BLaER1 treated with 17β-estradiol and CSF1 and Interleukin-3, amounts not matched to agents 10 nM and 100 nM (cell line): Measurements from ENCODE around the gene SOX2.

Experiments
- H3K27ac ChIP-seq, 11 experiments: shearing (Covaris generic); formaldehyde crosslinking; 2 replicates each; pipeline ENCODE4 v1.8.1; 2022
- H3K27me3 ChIP-seq, 11 experiments: shearing (Covaris generic); formaldehyde crosslinking; 2 replicates each; pipeline ENCODE4 v1.8.1; 2022
- H3K36me3 ChIP-seq, 11 experiments: shearing (Covaris generic); formaldehyde crosslinking; 2 replicates each; pipeline ENCODE4 v1.8.1; 2022
- H3K4me1 ChIP-seq, 10 experiments: shearing (Covaris generic); formaldehyde crosslinking; 2 replicates each; pipeline ENCODE4 v1.8.1; 2022
- H3K4me2 ChIP-seq, 11 experiments: shearing (Covaris generic); formaldehyde crosslinking; 2 replicates each; pipeline ENCODE4 v1.8.1; 2022
- H3K4me3 ChIP-seq, 10 experiments: shearing (Covaris generic); formaldehyde crosslinking; 2 replicates each; pipeline ENCODE4 v1.8.1; 2022
- H3K9ac ChIP-seq, 11 experiments: shearing (Covaris generic); formaldehyde crosslinking; 2 replicates each; pipeline ENCODE4 v1.8.1; 2022
- H3K9me3 ChIP-seq, 11 experiments: shearing (Covaris generic); formaldehyde crosslinking; replicated peaks in 1 of 11; 2 replicates each; pipeline ENCODE4 v1.8.1; 2022
- H4K20me1 ChIP-seq, 11 experiments: shearing (Covaris generic); formaldehyde crosslinking; 2 replicates each; pipeline ENCODE4 v1.8.1; 2022
- Cebpa-rat ChIP-seq, 11 experiments: shearing (Covaris generic); IDR thresholded peaks; 2 replicates each; pipeline ENCODE4 v1.8.1; 2022

The SOX2 gene

DNA sequence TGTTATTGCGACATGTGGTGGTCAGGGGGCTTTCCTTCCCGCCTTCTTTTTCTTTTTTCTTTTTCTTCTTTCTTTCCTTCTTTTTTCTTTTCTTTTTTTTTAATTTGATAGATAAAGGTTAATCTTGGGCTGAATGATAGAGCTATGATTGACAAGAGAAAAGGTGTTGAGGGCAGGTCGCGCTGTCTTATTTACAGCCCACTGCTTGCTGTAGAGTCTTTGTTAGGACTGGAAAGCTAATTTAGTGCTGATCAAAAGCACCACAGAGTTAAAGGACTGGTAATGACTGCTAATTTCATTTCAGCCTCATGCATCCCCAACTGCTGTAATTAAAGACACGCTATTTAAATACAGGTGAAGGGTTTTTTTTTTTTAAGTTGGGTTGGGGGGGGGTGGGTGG is 10.6 kb upstream of the SOX2 start:
- Histone ChIP-seq H3K27ac (no peak overlapping the region), H3K4me2 (peak overlapping the region; percentile 56 to 85 (median 71); a peak in 21 of 22 replicates), H3K9ac (no peak overlapping the region), H4K20me1 (peaks cover 0 to 47% (median 16%) of the 10 kb centered on the region in 11 experiments; a peak in 13 of 22 replicates), H3K4me3 (peak overlapping the region in 4 of 10 experiments; percentile 34 to 56 (median 46); a peak in 2 of 20 replicates), H3K36me3 (no peaks in the 10 kb centered on the region), H3K4me1 (peaks cover 0 to 17% (median 5%) of the 10 kb centered on the region in 10 experiments; a peak in 8 of 20 replicates), H3K9me3 (peaks cover 2 to 22% (median 15%) of the 10 kb centered on the region in 11 experiments; a peak in 19 of 22 replicates), H3K27me3 (peaks cover 88 to 100% (median 100%) of the 10 kb centered on the region in 11 experiments)
- peak in 1 of 11 experiments; percentile 52; a peak in 1 of 22 replicates for TF ChIP-seq Cebpa-rat (IDR thresholded peaks at IDR 0.05)

DNA sequence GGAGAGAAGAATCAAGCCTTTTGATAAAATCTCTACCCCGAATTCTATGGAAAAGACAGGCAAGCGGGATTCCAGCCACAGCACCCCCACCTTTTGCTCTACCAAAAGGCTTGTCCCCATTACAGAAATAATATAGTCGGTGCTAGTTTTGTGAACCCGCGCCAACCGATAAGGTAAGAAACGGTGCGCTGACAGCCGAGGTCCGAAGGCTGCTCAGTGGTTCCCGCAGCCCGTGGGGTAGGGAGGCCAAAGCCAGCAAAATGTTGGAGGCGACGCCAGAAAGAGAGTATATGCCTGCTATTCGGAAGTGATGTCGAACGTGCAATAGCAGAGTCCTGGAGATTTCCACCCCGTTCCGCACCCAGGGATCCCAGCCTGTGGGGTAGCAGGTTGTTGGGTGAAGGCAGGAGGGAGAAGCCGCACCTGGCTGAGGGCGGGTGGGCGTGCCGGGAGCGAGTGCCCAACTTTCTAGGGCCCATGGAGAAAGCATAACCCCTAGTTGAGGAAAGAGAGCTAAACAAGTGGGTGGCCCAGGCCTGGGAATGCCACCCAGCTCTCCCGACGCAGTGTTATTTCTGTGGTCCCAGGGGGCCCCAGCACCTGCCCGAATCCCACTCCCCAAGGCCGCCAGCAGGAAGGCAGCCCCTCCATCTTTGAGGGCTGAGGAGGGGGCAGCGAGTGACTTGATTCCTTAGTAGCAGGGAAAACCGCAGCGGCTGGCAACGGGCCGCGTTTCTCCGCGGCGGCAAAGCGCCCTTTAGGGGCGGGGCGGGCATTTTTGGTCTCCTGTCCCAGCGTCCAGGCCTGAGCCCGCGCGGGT is 7.9 kb upstream of the SOX2 start:
- no peak for TF ChIP-seq Cebpa-rat (IDR thresholded peaks at IDR 0.05)
- Histone ChIP-seq H3K4me3 (peak overlapping the region in 1 of 10 experiments; percentile 31; a peak in 1 of 20 replicates), H3K27ac (no peak overlapping the region), H3K36me3 (no peaks in the 10 kb centered on the region), H4K20me1 (peaks cover 0 to 68% (median 16%) of the 10 kb centered on the region in 11 experiments; a peak in 13 of 22 replicates), H3K4me2 (peak overlapping the region in 3 of 11 experiments; percentile 21 to 34 (median 23); a peak in 3 of 22 replicates), H3K4me1 (peaks cover 0 to 17% (median 5%) of the 10 kb centered on the region in 10 experiments; a peak in 8 of 20 replicates), H3K9me3 (peaks cover 0 to 16% (median 8%) of the 10 kb centered on the region in 11 experiments; a peak in 12 of 22 replicates), H3K27me3 (peaks cover 97 to 100% (median 100%) of the 10 kb centered on the region in 11 experiments), H3K9ac (no peak overlapping the region)

DNA sequence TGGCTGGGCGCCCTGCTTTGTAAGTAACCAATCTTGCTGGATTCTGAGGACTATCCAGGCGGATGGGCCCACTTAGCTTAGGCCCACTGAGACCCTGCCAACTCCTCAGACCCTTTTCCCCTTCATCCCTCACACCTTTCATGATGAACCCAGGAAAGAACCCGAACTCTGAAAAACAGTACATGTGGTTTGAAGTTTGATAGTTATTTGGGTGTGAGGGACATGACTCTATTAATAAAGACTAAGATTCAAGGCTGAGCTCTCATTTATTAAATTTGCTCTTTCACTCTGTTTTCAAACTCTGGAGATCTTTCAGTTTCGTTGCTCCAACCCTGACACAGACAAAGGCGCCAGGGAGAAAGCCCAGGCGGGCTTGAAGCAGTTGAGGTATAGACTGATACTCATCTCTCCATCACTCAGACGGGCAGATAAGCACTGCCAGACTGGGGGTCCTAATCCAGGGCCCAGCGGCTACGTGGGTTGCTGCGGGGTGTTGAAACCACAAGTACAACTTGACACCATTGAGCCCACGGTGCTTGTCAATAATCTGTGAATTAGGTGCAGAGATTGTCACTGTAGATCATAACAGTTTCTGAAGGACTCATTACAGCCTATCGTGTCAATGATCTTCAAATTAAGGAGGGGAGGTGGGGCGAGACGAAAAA is 7.2 kb upstream of the SOX2 start:
- peaks cover 96 to 100% (median 100%) of the 10 kb centered on the region in 11 experiments for H3K27me3 ChIP-seq
- H3K4me2 ChIP-seq, result peak overlapping the region in 3 of 11 experiments; percentile 21 to 58 (median 34); a peak in 5 of 22 replicates
- peak overlapping the region in 3 of 10 experiments; percentile 1 to 31 (median 20); a peak in 3 of 20 replicates for H3K4me3 ChIP-seq
- H3K36me3 ChIP-seq, result no peaks in the 10 kb centered on the region
- peaks cover 0 to 72% (median 16%) of the 10 kb centered on the region in 11 experiments; a peak in 13 of 22 replicates for H4K20me1 ChIP-seq
- peaks cover 0 to 16% (median 8%) of the 10 kb centered on the region in 11 experiments; a peak in 12 of 22 replicates for H3K9me3 ChIP-seq
- no peak for TF ChIP-seq Cebpa-rat (IDR thresholded peaks at IDR 0.05)
- no peak overlapping the region for H3K9ac ChIP-seq
- H3K4me1 ChIP-seq, result peaks cover 0 to 17% (median 5%) of the 10 kb centered on the region in 10 experiments; a peak in 8 of 20 replicates
- no peak overlapping the region for H3K27ac ChIP-seq

DNA sequence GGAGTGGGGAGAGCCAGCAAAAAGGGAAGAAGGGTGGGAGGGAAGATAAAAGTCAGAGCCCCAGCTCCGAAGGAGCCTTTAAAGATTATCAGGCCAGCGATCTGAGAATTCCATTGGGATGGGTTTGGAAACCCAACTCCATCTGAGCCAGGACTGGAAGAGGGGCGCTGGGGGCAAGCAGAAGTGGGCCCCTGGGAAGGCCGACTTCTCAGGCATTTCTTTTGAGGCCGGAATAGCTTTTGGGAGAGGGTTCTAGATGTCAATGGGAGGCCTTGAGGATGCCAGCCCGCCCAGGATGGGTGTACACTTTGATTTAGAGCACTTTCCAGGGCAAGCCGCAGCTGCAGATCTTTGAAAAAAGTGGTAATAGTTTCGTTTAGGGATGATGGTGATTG is 6.6 kb upstream of the SOX2 start:
- Histone ChIP-seq H3K27me3 (peaks cover 96 to 100% (median 100%) of the 10 kb centered on the region in 11 experiments), H3K36me3 (no peaks in the 10 kb centered on the region), H3K27ac (no peak overlapping the region), H3K9ac (no peak overlapping the region), H3K4me2 (peak overlapping the region in 1 of 11 experiments; percentile 58; a peak in 2 of 22 replicates), H3K4me3 (peak overlapping the region in 1 of 10 experiments; percentile 1; a peak in 1 of 20 replicates), H3K4me1 (peaks cover 0 to 17% (median 5%) of the 10 kb centered on the region in 10 experiments; a peak in 8 of 20 replicates), H3K9me3 (peaks cover 0 to 16% (median 8%) of the 10 kb centered on the region in 11 experiments; a peak in 12 of 22 replicates), H4K20me1 (peaks cover 0 to 77% (median 16%) of the 10 kb centered on the region in 11 experiments; a peak in 13 of 22 replicates)
- TF ChIP-seq Cebpa-rat (IDR thresholded peaks at IDR 0.05), result no peak

DNA sequence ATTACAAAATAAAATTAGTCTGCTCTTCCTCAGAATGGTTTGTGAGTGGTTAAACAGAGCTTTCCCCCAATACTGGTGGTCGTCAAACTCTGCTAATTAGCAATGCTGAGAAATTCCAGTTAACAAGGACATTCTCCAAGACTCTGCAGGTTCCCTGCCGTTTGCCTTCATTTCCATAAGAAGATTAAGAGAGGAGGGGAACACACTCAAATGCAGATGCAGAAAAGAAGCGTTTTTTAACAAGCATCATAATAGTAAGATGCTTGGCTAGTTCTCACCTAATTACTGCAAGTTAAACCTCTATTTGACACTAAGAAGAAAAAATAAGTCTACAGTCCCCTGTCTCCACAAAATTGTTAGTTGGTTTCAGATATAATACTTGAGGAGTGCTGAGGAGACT is 3.7 kb upstream of the SOX2 start:
- H3K9ac ChIP-seq, result no peak overlapping the region
- peaks cover 8 to 22% (median 19%) of the 10 kb centered on the region in 11 experiments; a peak in 21 of 22 replicates for H3K9me3 ChIP-seq
- H3K4me3 ChIP-seq, result no peak overlapping the region
- no peak overlapping the region for H3K4me2 ChIP-seq
- no peak for TF ChIP-seq Cebpa-rat (IDR thresholded peaks at IDR 0.05)
- peaks cover 0 to 18% (median 5%) of the 10 kb centered on the region in 10 experiments; a peak in 9 of 20 replicates for H3K4me1 ChIP-seq
- no peaks in the 10 kb centered on the region for H3K36me3 ChIP-seq
- peaks cover 0 to 76% (median 19%) of the 10 kb centered on the region in 11 experiments; a peak in 15 of 22 replicates for H4K20me1 ChIP-seq
- H3K27ac ChIP-seq, result no peak overlapping the region
- H3K27me3 ChIP-seq, result peaks cover 99 to 100% (median 100%) of the 10 kb centered on the region in 11 experiments

DNA sequence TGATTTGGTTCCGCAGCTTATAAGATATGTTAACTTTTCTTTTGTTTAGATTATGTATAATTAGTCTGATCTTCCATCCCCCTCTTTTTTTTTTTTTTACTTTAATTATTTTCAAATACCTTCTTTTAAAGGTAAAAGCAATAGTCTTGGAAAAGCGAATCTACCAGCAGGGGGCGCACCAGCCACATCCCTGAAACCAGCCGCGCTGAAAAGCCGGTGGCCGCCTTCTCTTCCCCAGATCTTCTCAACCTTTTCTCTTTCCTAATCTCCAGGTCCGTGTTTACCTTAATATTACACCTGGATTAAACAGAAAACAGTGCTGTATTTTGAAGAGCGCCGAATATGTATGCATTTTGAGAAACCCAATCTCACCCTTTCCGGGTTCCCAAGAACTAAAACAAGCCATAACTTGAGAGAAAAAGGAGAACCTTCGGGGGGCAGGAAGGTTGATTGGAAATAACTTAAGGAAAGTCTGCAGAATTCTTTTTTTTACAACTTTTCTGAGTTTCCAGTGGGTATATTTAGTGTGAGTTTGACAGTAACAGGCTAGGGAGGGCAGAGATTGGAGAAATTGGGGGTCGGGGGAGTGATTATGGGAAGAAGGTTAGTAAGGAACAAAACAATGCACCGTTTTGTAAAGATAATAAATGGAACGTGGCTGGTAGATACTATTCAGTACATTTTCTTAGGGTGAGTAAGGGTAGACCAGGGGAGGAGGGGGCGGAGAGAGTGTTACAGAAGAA is 2.0 kb upstream of the SOX2 start:
- Histone ChIP-seq H3K27me3 (peaks cover 99 to 100% (median 100%) of the 10 kb centered on the region in 11 experiments), H4K20me1 (peaks cover 0 to 75% (median 9%) of the 10 kb centered on the region in 11 experiments; a peak in 15 of 22 replicates), H3K4me3 (peak overlapping the region in 4 of 10 experiments; percentile 1 to 47 (median 35); a peak in 5 of 20 replicates), H3K4me1 (peaks cover 0 to 11% (median 5%) of the 10 kb centered on the region in 10 experiments; a peak in 9 of 20 replicates), H3K27ac (no peak overlapping the region), H3K36me3 (no peaks in the 10 kb centered on the region), H3K9me3 (peaks cover 10 to 15% (median 11%) of the 10 kb centered on the region in 11 experiments; a peak in 21 of 22 replicates), H3K4me2 (peak overlapping the region in 6 of 11 experiments; percentile 34 to 85 (median 58); a peak in 10 of 22 replicates), H3K9ac (no peak overlapping the region)
- no peak for TF ChIP-seq Cebpa-rat (IDR thresholded peaks at IDR 0.05)

DNA sequence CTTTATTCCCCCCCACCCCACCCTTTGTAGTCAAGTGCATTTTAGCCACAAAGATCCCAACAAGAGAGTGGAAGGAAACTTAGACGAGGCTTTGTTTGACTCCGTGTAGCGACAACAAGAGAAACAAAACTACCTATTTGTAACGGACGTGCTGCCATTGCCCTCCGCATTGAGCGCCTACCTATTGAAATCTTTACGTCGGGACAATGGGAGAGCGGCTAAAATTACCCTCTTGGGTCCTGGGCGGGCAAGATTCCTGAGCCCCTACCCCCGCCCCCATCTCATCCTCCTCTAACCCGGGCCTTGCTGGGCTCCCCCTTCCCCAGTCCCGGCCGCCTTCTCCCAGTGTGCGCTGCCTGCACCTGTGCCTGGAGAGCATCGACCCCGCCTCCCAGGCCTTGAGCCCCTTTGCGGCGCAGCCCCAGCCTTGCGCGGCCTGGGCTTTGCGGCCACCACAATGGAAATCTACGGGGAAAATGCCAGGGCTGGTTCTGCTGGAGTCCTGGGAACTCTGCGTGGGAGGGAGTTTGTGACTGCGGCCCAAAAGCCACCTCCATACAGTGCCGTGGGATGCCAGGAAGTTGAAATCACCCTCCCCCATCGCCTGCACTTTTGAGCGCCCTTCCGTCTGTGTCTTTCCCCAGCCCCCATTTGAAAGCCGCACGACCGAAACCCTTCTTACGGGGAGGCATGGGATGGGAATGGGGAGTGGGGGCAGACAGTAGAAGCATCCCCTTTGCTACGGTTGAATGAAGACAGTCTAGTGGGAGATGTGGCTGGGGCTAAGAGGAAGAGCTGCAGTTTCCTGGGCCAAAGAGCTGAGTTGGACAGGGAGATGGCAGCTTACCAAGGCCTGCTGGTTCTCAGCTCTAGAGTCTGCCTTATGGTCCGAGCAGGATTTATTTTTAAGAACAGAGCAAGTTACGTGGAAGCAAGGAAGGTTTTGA is 1.1 kb upstream of the SOX2 start:
- no peak for TF ChIP-seq Cebpa-rat (IDR thresholded peaks at IDR 0.05)
- Histone ChIP-seq H3K4me1 (peaks cover 0 to 12% (median 5%) of the 10 kb centered on the region in 10 experiments; a peak in 9 of 20 replicates), H3K4me2 (peak overlapping the region in 2 of 11 experiments; percentile 11 to 58; a peak in 2 of 22 replicates), H3K4me3 (no peak overlapping the region), H3K27ac (no peak overlapping the region), H3K9me3 (peaks cover 10 to 15% (median 11%) of the 10 kb centered on the region in 11 experiments; a peak in 21 of 22 replicates), H4K20me1 (peaks cover 0 to 72% (median 9%) of the 10 kb centered on the region in 11 experiments; a peak in 14 of 22 replicates), H3K9ac (no peak overlapping the region), H3K27me3 (peaks cover 99 to 100% (median 100%) of the 10 kb centered on the region in 11 experiments), H3K36me3 (no peaks in the 10 kb centered on the region)
